Measurements from ENCODE around the gene RIMBP2. TPM values are rescaled to one million over a fixed set of nuclear protein-coding genes. Genes with fewer than 3 reads are reported as not detected.

Gene RIMBP2
- total and polyA plus RNA-seq, 9 of the 15 experiments (the other 6 are each of a cell fraction or from before 2014, with no cell fraction given): not detected

- H4K20me1 ChIP-seq (replicated peaks; ENCODE audit: control insufficient read depth, insufficient read depth, low read length): no peaks in the 10 kb centered on the region
- intact Hi-C loops (cut with micrococcal nuclease) (no loop called here), in situ Hi-C loops (cut with MboI) (loop anchor here (25.0 kb wide), 1 partner anchor 700 kb away; no protein-coding TSS in a partner anchor)
- no peak overlapping the region for H3K9ac ChIP-seq (ENCODE audit: insufficient read depth in 1 of 2, low read depth in 2 of 2, low read length in 2 of 2)
- CTCF ChIA-PET (ENCODE audit: low intra/inter-chr PET ratio): no interaction called here
- BruUV-seq (replicated peaks): no TSS peak
- DNase-seq (ENCODE audit: extremely low read depth in 1 of 4, low spot score in 3 of 4): no peak
- H2AFZ ChIP-seq (ENCODE audit: low read depth, low read length): no peak overlapping the region
- no peak overlapping the region for H3K4me2 ChIP-seq (ENCODE audit: insufficient read depth, low read length)
- no peak overlapping the region for H3K27ac ChIP-seq (ENCODE audit: extremely low read depth, low read depth, low read length)
- no peaks in the 10 kb centered on the region for H3K79me2 ChIP-seq (ENCODE audit: control insufficient read depth, insufficient read depth, low read length)
- ATAC-seq: no peak
- WGBS (ENCODE audit: insufficient coverage, low coverage, missing lambda C conversion rate): 1% methylated on average over 14 of the region's 14 CpGs
- POLR2A ChIA-PET: no interaction called here
- no peaks in the 10 kb centered on the region for H3K36me3 ChIP-seq (ENCODE audit: control insufficient read depth, insufficient read depth, low read length)
- H3K4me3 ChIP-seq: no peak overlapping the region
- no peak for FAIRE-seq
- no peaks in the 10 kb centered on the region for H3K4me1 ChIP-seq (replicated peaks in 1 of 2; ENCODE audit: control insufficient read depth in 2 of 2, insufficient read depth in 2 of 2, low read length in 2 of 2)
- peaks cover 22 to 35% of the 10 kb centered on the region in 2 experiments; a peak in 4 of 5 replicates for H3K27me3 ChIP-seq (ENCODE audit: control insufficient read depth in 2 of 2, insufficient read depth in 2 of 2, low read length in 2 of 2)
- no peaks in the 10 kb centered on the region for H3K9me1 ChIP-seq (ENCODE audit: control insufficient read depth, insufficient read depth, low read length)
- no peaks in the 10 kb centered on the region for H3K9me3 ChIP-seq (replicated peaks; ENCODE audit: control insufficient read depth, insufficient read depth, low read depth, low read length)
- TF ChIP-seq CHD1 (IDR thresholded peaks at IDR 0.05; ENCODE audit: low read length) (no peak), TSC22D4 (tag; IDR thresholded peaks at IDR 0.05) (no peak), HMGN3 (IDR thresholded peaks at IDR 0.05; ENCODE audit: borderline replicate concordance, extremely low read depth, insufficient read length, low read depth, low read length) (no peak), E2F1 (CRISPR knock-in tag; IDR thresholded peaks at IDR 0.05) (no peak), ZNF253 (CRISPR knock-in tag; conservative IDR thresholded peaks at IDR 0.05) (no peak)
These were observed 21.6 kb upstream of the RIMBP2 start for GRCh38 chr12:130737731-130738130.

All from K562 (cell line).